Caki2 (cell line): ENCODE measurements around the gene KCNJ11. TPM values are rescaled to one million over a fixed set of nuclear protein-coding genes. Genes with fewer than 3 reads are reported as not detected.

Experiments
- DNase-seq: peaks from one replicate; pipeline ENCODE4 v3.0.0-alpha.2; 2015; ENCODE audit warnings: low read depth
- in situ Hi-C: cut with HindIII; loops from 2 replicates; pipeline ENCODE4 v1.10.0; 2016; ENCODE audit warnings: low sequenced_read_pairs, low pct_unique_long_range_greater_than_20kb, mixed read lengths
- total RNA-seq: library from RNA; depleted of rRNA; stranded (reverse); fragments of >200 nt; shearing (Covaris generic); gene quantifications from 2 replicates; pipeline ENCODE4 v1.2.3, GENCODE V29; 2014; ENCODE audit warnings: low replicate concordance

KCNJ11 gene
- total RNA-seq, 1 experiment from 2014 or later: 5.3 TPM

DNA sequence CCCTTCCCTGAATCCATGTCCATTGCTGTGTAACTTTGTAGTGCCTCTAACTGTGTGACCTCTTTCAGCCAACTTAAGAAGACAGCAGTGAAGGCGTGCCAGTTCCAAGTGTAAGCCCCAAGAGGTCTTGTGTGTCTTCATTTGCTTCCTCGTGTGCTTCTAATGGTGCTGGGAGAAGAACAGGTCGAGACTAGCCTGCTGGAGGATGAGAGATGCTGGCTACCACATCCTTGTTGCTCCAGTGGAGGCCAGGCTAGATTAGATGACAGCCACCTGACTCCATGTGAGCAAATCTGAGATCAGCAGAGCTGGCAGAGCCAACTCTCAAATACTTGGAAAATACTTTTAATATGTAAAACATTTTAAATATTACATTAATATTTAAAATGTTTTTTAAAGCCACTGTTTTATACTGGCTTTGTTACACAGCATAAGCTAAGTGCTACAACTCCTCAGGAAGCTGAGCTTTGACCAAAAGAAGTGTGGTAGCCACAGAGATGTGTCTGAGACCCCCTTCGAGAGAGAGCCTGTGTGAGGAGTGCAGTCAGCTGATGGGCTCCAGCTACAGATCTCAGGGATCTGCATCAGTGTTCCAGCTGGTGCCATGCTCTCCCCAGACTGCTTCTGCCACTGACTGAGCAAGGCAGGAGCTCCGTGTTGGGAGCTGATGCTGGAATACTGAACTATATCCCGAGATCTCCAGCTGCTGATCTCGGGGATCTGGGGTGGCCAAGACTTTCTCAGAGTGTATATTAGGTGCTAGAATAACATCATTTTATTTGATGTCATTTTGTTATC lies 8.9 kb downstream of the KCNJ11 start:
- in situ Hi-C loops: no loop called here
- DNase-seq: no peak

DNA sequence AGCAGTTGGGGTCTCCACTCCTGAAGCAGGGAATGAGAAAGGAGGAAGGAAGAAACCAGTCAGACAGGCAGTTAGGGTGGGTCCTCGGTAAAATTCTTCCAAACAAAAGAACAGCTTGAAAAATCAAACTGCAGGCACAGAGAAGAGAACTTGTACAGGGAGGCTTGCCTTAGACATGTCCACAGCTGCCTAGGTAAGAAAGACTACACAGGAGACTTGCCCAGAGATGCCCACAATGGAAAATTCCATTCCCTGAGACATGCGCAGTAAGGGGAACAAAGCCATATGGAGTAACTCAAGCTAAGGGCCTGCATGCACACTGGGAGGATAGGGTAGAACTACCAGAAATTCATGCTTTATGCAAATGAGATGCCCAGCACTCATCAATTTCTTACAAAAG lies 9.8 kb downstream of the KCNJ11 start:
- in situ Hi-C loops: no loop called here
- DNase-seq: no peak

DNA sequence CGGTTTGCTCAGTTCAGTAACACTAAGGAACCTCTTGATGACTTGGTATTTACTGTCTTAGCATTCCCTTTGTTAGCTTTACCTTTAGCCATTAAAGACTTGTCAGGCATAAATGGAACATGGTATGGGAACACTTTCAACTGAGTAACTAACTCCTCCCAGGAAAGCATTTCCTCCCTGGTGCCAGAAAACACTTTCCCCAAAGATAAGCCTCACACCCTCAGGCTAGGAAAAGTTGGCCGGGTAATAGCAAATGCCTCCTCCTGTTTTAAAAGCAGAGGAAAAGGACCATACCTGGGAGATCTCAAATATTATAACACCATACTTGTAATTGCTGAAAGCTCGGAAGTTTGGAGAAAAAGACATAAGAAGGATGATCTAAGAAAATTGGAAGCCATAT lies 12.0 kb downstream of the KCNJ11 start:
- in situ Hi-C loops: no loop called here
- no peak for DNase-seq

DNA sequence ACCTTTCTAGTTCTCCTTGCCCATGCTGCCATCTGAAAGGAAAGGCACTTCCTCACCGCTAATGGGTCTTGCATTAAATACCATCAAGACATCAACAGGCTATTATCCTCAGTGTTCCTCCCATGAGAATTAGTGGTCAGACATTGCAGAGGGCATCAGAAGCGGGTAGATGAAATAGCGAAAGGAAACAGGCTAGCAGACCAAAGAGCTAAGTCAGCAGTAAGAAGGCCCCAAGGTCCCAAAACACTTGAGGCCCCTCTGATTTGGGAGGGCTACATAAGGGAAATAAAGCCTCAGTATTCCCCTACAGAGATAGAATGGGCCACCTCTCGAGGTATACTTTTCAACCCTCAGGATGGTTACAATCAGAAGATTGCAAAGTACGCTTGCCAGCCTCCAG lies 12.9 kb downstream of the KCNJ11 start:
- DNase-seq: no peak
- in situ Hi-C loops: no loop called here

DNA sequence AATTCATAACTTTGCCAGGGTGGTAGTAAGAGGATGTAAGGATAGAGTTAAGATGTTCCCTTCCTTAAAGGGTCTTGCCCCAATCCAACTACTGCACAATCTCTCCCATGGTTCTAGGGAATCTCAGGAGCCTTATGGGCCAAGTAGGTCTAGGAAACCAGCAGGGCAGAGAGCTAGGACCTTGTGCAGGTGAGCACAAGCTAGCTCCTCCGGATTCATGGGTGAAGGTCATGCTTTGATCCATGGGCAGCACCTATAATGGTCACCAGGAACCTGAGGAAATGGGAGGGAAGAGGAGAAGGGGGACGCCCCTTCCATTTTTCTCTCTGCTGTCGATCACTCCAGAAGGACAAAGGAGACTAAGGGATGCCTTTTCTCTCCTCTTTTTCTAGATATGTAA lies 16.8 kb downstream of the KCNJ11 start:
- peak; percentile 31 for DNase-seq
- in situ Hi-C loops: no loop called here

DNA sequence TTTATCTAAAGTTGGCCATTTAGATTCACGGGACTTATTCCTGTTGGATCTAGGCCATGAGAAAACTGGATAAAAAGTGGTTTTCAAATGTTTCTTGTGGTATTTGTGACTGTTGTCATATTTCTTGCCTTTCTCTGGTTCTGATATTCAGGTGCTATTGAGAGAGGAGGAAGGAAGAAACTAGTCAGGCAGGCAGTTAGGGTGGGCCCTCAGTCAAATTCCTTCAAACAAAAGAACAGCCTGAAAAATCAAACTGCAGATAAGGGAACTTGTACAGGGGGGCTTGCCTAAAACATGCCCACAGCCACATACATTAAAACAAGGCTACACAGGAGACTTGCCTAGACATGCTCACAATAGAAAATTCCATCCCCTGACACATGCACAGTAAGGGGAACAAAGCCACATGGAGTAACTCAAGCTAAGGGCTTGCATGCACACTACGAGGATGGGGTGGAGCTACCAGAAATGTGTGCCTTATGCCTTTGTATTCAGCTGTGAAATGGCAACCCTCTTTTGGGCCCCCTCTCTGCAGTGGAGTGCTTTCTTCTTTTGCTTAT lies 18.7 kb downstream of the KCNJ11 start:
- in situ Hi-C loops: no loop called here

DNA sequence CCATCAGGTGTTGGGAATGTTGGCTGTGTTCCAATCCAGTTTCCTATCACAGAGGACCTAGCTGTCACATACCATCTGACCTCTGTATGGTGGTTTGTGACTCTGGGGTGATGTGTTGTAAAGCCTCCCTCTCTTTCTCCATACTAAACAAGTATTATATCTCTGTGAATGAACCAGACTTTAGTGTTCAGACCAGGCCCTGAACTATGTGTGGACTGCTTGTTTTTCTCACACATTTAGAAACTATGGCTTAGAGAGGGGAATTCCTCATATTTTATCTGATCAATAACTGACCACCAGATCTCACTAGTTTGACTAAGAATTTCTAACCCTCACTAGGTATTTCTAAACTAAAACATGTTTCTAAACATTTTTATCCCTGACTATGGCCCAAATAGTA lies 19.4 kb downstream of the KCNJ11 start:
- in situ Hi-C loops: no loop called here
- no peak for DNase-seq

More for the DNA sequence above, 18.7 kb downstream of the KCNJ11 start:
- no peak for DNase-seq

DNA sequence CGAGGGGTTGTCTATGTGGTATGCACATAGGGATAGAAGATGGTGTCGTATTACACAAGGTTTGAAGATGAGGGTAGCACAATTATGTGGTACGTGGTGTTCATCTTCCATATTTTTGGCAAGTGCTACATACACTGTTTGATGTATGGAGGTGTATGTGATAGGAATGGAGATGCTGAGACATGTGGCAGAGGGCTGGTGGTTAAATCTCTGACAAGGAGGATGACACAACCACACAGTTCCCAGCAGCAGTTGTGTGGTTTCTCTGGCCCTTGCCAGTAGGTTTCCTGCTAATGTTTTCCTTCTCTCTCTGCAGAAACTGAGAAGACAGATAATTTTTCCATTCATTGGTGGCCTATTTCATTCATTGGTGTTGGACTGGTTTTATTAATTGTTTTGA lies 19.9 kb downstream of the KCNJ11 start:
- in situ Hi-C loops: no loop called here
- no peak for DNase-seq

DNA sequence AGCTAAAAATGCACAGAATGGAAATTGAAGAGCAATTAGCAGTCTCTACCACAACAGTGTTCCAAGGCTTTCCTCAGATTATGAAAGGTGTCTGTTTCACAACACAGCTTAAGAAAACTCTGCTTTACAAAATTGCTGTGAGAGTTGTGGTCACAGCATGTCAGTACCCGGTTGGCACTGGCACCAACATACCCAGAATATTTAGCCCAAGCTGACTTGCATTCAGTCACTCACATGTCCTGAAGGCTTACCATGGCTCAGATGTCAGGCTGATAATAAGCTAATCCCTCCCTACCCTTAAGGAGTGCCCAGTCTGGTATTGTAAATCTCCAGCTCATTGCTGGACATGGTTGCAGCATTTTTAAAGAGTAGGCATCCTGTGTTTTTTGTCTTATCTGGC lies 22.0 kb downstream of the KCNJ11 start:
- in situ Hi-C loops: no loop called here
- DNase-seq: no peak

DNA sequence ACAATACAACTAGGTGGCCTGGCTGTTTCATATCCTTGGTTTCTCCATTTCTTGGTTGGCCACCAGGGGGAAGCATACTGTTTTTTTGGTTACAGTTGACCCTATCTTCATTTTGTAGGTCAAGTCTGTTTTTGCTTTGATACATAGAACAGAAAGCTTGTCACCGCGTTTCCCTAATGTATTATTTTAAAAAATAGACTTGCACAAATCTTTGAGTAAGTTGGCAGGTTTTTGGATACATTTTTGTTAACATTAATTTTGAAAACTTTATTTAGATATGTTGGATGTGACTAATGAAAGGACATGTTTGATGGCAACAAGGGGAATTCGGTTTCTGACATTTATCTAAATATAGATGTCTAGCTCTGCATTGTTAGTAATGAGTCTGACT lies 33.9 kb downstream of the KCNJ11 start:
- in situ Hi-C loops: no loop called here
- peak; percentile 70 for DNase-seq

DNA sequence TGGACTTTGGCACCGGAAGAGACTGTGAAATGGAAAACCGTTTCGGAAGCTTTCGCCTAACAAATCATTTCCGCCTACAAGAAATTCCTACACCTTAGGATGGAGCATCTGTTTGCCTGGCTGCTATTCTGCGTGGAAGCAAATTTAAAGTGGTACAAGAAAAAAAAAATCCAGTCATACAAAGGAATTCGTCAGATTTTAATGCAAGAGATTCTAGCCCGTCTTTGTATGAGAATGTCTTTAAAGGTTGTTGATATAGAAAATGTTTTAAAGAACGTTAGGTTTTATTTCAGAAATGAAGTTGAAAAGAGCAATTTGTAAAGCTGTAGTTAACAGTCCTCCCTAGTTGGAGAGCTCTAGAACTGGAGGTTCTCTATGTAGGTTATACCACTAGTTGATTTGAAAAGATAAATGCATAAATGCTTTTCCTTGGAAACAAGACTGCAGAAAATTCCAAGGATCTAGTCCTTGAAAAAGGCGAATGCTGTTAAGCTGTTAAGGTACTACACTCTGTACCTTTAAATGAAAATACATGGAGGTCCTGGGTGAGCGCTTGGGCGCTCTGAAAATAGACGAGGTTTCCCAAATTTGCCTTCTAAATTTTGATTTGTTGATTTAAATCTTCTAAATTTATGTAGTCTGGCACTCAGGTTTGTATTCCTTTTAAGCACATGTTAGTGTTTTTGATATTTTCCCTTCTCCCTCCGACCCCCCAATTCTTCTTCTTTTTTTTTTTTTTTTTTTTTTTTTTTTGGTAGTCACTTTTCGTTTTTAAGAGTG lies 34.4 kb downstream of the KCNJ11 start:
- in situ Hi-C loops: no loop called here
- no peak for DNase-seq

DNA sequence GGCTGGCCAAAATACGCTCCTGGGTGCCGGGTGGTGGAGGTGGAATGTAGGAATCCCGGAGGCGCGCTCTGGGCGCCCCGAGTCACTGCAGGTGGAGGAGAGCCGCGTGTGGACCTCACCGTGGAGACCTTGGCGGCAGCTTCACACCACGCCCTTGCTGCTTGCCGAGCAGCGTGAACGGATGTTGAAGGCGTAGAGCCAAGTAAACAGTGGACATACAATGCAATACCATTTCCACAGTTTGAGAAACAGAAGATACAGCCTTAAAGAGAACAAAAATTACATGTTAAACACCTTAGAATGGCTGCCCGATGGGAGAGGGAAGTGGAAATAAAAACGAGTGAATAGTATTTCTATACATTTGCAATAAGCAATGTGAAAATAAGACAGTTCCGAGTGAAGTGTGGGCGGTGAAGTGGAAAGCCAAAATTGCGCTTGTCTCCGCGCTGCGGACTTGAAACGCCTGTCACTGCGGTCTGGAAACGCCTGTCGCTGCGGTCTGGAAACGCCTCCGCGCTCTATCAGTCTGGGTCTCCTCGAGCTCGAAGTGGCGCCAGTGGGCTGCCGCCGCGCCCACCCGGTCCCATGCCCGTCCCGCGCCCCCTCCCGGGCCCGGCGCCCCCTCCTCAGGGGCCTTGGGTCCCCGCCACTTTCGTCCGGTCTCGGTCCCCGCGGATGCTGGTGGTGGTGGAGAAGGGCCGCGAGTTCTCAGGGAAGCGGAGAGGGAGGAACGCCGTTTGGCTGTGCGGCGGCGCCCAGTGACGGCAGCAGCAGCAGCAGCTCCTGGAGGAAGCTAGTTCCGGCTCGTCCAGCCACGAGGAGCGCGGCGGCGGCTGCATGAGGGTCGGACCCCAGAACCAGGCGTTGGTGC lies 35.3 kb downstream of the KCNJ11 start:
- peak; percentile 53 for DNase-seq
- in situ Hi-C loops: no loop called here

DNA sequence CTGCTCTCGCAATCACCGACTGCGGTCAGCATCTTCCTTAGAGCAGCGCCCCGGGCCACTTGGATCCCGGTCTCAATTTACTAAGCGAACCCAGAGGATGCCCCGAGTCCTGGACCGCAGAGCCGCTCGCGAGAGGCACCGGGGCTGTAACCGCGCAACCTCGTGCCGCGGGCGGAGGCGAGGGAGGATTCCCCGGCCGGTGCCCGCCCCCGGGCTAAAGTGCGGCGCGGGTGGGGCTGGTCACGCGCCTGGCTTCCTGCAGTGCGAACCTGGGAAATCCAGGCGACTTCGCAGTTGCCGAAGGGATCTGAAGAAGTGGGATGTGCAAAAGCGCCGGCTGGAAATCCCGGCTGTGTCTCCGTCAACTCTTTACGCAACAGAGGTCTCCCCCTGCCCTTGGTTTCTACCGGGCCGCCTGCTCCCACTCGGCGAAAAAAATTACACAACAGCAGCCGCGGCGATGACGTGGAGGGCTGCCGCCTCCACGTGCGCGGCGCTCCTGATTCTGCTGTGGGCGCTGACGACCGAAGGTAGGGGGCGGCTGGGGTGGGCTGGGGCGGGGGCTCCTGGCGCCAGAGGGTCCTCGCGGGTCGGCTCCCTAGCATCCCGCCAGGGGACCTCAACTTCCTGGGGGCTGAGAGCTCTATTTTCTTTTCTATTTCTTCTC lies 36.8 kb downstream of the KCNJ11 start, which contains the start of gene NCR3LG1:
TSS of gene NCR3LG1 (plus strand) at position 291 of the 667 bp plus-strand sequence. CDS start at position 461, 170 bp downstream.
- peak; percentile 63 for DNase-seq
- in situ Hi-C loops: no loop called here

DNA sequence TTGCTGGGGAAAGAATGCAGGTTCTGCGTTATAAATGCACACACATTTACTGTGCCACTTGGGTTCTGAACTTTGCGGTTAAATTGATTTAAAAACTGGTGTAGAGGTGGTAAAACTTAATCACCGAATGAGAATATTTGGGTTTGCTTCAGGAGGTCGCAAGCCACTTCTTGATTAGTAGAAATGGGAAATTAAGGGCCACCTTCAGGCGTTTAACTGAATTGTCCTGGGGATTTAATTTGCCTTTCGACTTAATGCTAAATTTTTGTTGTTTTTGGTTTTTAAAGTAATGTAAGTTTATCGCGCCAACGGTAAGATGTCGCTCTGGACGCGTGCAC lies 37.3 kb downstream of the KCNJ11 start:
- DNase-seq: no peak
- in situ Hi-C loops: no loop called here

DNA sequence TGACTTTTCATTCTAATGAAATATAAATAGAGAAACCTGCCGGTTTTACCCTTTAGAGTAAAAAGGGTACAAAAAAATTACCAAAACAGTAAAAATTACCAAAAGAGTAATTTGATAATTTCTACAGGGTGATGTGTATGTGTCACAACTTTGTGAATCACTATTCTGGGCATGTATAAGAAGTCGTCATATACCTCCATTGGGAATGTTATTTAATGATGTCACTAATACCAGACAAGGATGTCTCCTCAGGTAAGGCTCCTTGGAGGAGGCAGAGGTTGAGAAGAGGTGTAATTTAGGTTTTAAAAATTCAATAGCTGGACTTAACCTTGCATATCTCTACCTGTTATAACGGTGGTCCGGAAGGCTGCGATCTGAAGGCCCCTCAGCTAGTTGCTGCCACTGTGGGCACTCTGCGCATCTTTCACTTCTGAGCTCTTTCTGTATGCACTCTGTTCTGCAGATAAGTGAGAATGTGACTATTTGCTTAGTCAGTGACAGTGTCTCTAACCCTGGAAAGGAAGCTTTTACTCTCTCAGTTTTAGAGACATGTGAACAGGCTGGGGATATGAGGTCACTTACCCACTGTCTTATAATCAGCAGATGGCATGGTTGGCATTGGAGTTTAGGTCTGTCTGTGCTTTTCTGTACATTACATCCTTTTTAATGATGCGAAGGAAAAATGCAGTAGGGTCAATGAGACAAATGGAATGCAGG lies 37.8 kb downstream of the KCNJ11 start:
- in situ Hi-C loops: no loop called here
- DNase-seq: no peak

DNA sequence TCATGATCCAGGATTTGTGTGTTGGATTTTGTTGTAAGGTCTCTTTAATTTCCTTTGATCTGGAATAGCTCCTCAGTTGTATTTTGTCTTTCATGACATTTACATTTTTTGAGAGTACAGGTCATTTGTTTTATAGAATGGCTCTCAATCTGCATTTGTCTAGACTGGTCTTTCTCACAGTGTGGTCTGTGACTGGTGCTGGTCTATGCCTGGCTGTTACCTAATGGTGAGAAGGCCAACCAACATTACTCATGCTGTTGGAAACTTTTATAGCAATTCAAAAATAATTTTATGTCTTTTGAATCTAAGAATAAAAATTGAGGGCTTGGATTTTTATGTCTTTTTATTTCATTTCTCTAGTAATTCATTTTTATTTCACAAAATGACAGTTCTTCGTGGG lies 40.8 kb downstream of the KCNJ11 start:
- no peak for DNase-seq
- in situ Hi-C loops: no loop called here

DNA sequence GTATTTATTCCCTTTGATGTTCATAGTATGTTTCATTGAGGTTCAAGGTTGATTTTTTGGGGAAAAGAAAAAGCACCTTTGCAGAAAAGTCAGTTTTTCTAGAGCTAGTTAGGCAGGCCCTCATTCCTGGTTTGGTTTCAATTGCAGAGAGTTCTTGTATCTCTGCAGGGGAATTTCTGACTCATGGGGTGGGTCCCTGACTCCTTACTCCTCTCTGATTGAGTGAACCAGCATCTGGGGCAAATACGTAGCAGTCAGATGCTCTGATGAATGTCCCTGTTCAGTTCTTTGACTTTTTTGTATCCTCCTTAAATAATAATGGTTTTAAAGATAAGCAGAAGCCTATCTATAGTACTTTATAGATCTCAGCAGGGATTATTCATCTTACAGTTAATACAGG lies 44.6 kb downstream of the KCNJ11 start:
- no peak for DNase-seq
- in situ Hi-C loops: no loop called here
